ENCODE data around the gene EGFL7. TPM values are rescaled to one million over a fixed set of nuclear protein-coding genes. Genes with fewer than 3 reads are reported as not detected.

EGFL7 gene
- total RNA-seq, 4 donors from 2014 or later, result 38.8 to 81.0 (median 56.4) TPM

GRCh38 chr9:136714893-136715274 lies 52.2 kb downstream of the EGFL7 start:
- no peaks in the 10 kb centered on the region for H3K9me3 ChIP-seq
- peak overlapping the region in 3 of 4 donors; percentile 42 to 80 (median 44) for H3K27ac ChIP-seq
- H3K36me3 ChIP-seq, result no peaks in the 10 kb centered on the region
- ATAC-seq, result peak; percentile 16
- TF ChIP-seq EP300 (IDR thresholded peaks at IDR 0.05) (no peak), CTCF (IDR thresholded peaks at IDR 0.05) (no peak), POLR2A (IDR thresholded peaks at IDR 0.05) (no peak), POLR2AphosphoS5 (IDR thresholded peaks at IDR 0.05) (no peak)
- peaks cover 0 to 41% (median 21%) of the 10 kb centered on the region in 3 donors for H3K4me1 ChIP-seq
- no peak overlapping the region for H3K4me3 ChIP-seq
- H3K27me3 ChIP-seq, result peaks cover 51% of the 10 kb centered on the region
- WGBS, 2 donors (ENCODE audit: low coverage in 1 of 2), result no CpG with 5 or more reads among the region's 8 CpGs

GRCh38 chr9:136717399-136717798 lies 54.7 kb downstream of the EGFL7 start:
- Histone ChIP-seq H3K4me3 (no peak overlapping the region), H3K4me1 (peaks cover 0 to 57% (median 35%) of the 10 kb centered on the region in 3 donors), H3K27ac (no peak overlapping the region), H3K36me3 (peaks cover 0 to 17% of the 10 kb centered on the region in 2 donors), H3K27me3 (peaks cover 35% of the 10 kb centered on the region), H3K9me3 (no peaks in the 10 kb centered on the region)
- TF ChIP-seq CTCF (IDR thresholded peaks at IDR 0.05) (no peak), POLR2AphosphoS5 (IDR thresholded peaks at IDR 0.05) (no peak), EP300 (IDR thresholded peaks at IDR 0.05) (no peak), POLR2A (IDR thresholded peaks at IDR 0.05) (no peak)
- WGBS, 2 donors (ENCODE audit: low coverage in 1 of 2), result 66 to 100% methylated on average over 3 to 9 of the region's 16 CpGs
- no peak for ATAC-seq

- Histone ChIP-seq H3K27me3 (peaks cover 24% of the 10 kb centered on the region), H3K36me3 (peaks cover 0 to 28% of the 10 kb centered on the region in 2 donors), H3K4me3 (no peak overlapping the region), H3K4me1 (peaks cover 0 to 58% (median 25%) of the 10 kb centered on the region in 3 donors), H3K9me3 (no peaks in the 10 kb centered on the region), H3K27ac (peak overlapping the region in 3 of 4 donors; percentile 51 to 59 (median 58))
- no peak for ATAC-seq
- TF ChIP-seq POLR2AphosphoS5 (IDR thresholded peaks at IDR 0.05) (no peak), POLR2A (IDR thresholded peaks at IDR 0.05) (no peak), EP300 (IDR thresholded peaks at IDR 0.05) (no peak), CTCF (IDR thresholded peaks at IDR 0.05) (no peak)
- WGBS, 2 donors (ENCODE audit: low coverage in 1 of 2), result 90% methylated on average over 2 of the region's 20 CpGs; no CpG with 5 or more reads in 1 of the 2 donors
Measured at GRCh38 chr9:136718345-136719194, 55.9 kb downstream of the EGFL7 start.

- no peaks in the 10 kb centered on the region for H3K9me3 ChIP-seq
- WGBS, 2 donors (ENCODE audit: low coverage in 1 of 2), result 100% methylated on average over 1 of the region's 24 CpGs; no CpG with 5 or more reads in 1 of the 2 donors
- H3K4me3 ChIP-seq, result no peak overlapping the region
- H3K27me3 ChIP-seq, result peaks cover 16% of the 10 kb centered on the region
- TF ChIP-seq CTCF (IDR thresholded peaks at IDR 0.05) (no peak), POLR2AphosphoS5 (IDR thresholded peaks at IDR 0.05) (no peak), EP300 (IDR thresholded peaks at IDR 0.05) (no peak), POLR2A (IDR thresholded peaks at IDR 0.05) (no peak)
- no peak for ATAC-seq
- peaks cover 0 to 36% of the 10 kb centered on the region in 2 donors for H3K36me3 ChIP-seq
- H3K27ac ChIP-seq, result peak overlapping the region in 3 of 4 donors; percentile 51 to 59 (median 58)
- peaks cover 0 to 58% (median 25%) of the 10 kb centered on the region in 3 donors for H3K4me1 ChIP-seq
Measured at GRCh38 chr9:136719195-136719880, 56.6 kb downstream of the EGFL7 start.

Measured in gastroesophageal sphincter (tissue), 4 donors.